Epithelial cell of esophagus (primary cell): ENCODE data around the gene PRKAR1A.
"Not testable (repeated sequence)": the region's sequence is repeated elsewhere in the genome, so short reads cannot be mapped to it uniquely, and the experiment has no call there.

Experiments used
- DNase-seq: peaks from one replicate; pipeline ENCODE4 v3.0.0; 2010; ENCODE audit warnings: low read depth
- H3K4me3 ChIP-seq: 2 replicates; pipeline ENCODE4 v1.5.1; 2011; ENCODE audit warnings: mild to moderate bottlenecking, low read length, control low read depth
- CTCF ChIP-seq: IDR thresholded peaks from 2 replicates; pipeline ENCODE4 v1.5.1; 2011; ENCODE audit warnings: low read depth, mild to moderate bottlenecking, low read length, control low read depth, inconsistent platforms; ENCODE audit not compliant: insufficient read depth; ENCODE audit errors: missing control alignments

Gene PRKAR1A

DNA sequence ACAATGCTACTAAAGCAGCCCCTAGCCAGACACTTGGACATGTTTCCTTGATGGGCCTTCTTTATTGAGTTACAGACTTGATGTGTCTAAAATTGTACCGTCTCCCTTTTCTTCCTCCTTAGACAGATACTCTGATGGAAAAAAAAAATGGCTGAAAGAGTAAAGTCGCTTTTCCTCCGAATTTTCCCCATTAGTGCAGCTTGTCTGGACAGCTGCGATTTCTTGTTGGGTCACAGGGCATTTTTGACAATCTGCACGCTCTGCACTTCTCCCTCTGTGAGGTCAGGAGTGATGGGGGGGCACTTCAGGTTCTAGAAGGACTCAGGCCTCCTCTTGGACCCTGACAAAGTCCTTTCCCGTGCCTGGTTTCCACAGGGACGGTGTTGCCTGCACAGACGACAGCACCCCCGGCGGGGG lies 968 bp upstream of the PRKAR1A start:
- no peak for DNase-seq
- H3K4me3 ChIP-seq, result peak overlapping the region; percentile 93
- no peak for TF ChIP-seq CTCF

- no peak for TF ChIP-seq CTCF
- no peak for DNase-seq
- H3K4me3 ChIP-seq, result peak overlapping the region; percentile 93
These were observed 471 bp upstream of the PRKAR1A start for GRCh38 chr17:68511671-68512246.

- peak; percentile 48 for DNase-seq
- no peak for TF ChIP-seq CTCF
- peak overlapping the region; percentile 93 for H3K4me3 ChIP-seq
These were observed 787 bp downstream of the PRKAR1A start for GRCh38 chr17:68512960-68513474.

DNA sequence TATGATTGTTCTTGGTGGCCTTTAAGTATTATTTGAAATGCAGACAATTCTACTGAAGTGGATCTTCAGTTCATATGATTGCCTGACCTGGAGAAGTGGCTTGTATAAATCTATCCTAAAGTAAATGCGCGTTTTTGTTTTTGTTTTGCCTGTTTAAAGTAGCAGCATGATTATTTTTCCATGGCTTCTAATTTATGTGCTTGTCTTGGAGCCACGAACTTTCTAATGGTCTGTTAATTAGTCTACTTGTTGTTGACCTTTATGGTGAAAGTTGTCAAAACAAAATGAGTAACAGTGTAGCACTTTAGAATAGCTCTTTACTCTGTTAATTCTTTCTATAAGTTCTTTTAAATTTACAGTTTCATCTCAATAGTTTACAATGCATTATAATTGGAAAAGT lies 1.7 kb downstream of the PRKAR1A start:
- DNase-seq, result no peak
- no peak for TF ChIP-seq CTCF
- H3K4me3 ChIP-seq, result peak overlapping the region; percentile 93

- H3K4me3 ChIP-seq, result peak overlapping the region; percentile 93
- TF ChIP-seq CTCF, result no peak
- DNase-seq, result peak; percentile 64
These were observed 2.8 kb downstream of the PRKAR1A start for GRCh38 chr17:68514831-68515635.

- TF ChIP-seq CTCF, result no peak
- H3K4me3 ChIP-seq, result no peak overlapping the region
- DNase-seq, result no peak
These were observed 4.5 kb downstream of the PRKAR1A start for GRCh38 chr17:68516732-68517131.

- H3K4me3 ChIP-seq, DNase-seq: not testable (repeated sequence)
These were observed 5.4 kb downstream of the PRKAR1A start for GRCh38 chr17:68517605-68518004.
